AG09319 (cell line): ENCODE data around the gene EVI5.
"Not testable (repeated sequence)": the region's sequence is repeated elsewhere in the genome, so short reads cannot be mapped to it uniquely, and the experiment has no call there.

Source experiments
- DNase-seq: peaks from one replicate; pipeline ENCODE4 v3.0.0-alpha.2; 2010; ENCODE audit warnings: low read depth; ENCODE audit errors: extremely low read depth
- TF ChIP-seq, protein P1 (sequence below): IDR thresholded peaks from 2 replicates; pipeline ENCODE4 v1.5.1; 2011; ENCODE audit warnings: low read depth, mild to moderate bottlenecking, inconsistent platforms, low read length, moderate library complexity

The EVI5 gene

DNA sequence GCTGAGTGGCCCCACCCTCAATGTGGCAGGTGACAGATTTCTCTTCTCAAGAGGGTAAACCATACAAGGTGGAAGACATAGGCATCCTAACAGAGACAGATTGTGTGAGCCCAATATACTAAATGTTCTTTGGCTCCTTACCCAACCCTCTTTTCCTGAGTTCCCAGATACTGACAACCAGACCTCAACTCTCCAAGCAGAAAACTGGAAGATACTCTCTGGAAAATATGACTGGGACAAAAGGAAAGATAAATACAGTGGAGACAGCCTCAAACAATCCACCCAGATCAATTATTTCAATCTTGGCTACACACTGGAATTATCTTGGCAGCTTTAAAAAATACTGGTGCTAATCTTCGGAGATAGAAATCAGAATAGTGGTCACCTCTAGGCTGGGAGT lies 6.5 kb downstream of the EVI5 start:
- TF ChIP-seq, protein P1, sequence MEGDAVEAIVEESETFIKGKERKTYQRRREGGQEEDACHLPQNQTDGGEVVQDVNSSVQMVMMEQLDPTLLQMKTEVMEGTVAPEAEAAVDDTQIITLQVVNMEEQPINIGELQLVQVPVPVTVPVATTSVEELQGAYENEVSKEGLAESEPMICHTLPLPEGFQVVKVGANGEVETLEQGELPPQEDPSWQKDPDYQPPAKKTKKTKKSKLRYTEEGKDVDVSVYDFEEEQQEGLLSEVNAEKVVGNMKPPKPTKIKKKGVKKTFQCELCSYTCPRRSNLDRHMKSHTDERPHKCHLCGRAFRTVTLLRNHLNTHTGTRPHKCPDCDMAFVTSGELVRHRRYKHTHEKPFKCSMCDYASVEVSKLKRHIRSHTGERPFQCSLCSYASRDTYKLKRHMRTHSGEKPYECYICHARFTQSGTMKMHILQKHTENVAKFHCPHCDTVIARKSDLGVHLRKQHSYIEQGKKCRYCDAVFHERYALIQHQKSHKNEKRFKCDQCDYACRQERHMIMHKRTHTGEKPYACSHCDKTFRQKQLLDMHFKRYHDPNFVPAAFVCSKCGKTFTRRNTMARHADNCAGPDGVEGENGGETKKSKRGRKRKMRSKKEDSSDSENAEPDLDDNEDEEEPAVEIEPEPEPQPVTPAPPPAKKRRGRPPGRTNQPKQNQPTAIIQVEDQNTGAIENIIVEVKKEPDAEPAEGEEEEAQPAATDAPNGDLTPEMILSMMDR: no peak
- no peak for DNase-seq

DNA sequence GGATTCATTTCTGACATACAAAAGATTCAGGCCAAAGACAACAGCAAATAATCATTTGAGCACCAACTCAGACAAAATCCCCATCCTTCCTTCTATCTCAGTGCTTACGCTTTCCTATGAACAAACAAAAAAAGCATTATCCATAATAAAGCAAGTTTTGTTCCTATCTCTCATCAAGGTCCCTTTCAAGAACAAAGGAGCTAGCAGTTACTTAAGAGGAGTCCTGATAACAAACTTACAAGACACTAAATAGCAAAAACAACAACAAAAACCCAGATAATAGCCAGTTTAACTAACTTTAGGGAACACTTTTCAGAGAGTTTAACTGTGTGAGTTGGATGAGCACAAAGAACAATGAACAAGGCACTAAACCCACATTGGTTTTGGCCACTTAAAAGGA lies 10.5 kb downstream of the EVI5 start:
- DNase-seq: no peak
- TF ChIP-seq, protein P1: no peak

DNA sequence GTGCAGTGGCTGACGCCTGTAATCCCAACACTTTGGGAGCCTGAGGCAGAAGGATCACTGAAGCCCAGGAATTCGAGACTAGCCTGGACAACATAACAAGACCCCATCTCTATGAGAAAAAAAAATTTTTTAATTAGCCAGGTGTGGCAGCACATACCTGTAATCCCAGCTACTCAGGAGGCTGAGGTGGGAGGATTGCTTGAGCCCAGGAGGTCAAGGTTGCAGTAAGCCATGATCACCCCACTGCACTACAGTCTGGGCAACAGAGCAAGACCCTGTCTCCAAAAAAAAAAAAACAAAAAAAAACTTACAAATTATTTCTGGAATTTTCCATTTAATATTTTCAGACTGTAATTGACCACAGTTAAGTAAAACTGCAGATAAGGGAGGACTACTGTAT lies 11.2 kb downstream of the EVI5 start:
- DNase-seq: not testable (repeated sequence)

DNA sequence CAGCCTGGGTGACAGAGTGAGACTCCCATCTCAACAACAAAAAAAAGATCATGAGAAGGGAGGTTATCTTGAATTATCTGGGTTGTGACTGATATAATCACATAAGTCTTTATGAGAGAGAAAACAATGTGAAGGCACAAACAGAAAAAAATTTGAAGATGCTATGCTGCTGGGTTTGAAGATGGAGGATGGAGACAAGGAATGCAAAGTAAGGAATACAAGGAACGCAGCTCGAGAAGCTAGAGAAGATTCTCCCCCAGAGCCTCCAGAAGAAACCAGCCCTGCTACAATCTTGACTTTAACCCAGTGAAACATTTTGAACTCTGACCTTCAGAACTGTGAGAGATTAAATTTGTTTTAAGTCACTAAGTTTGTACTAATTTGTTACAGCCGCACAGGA lies 15.1 kb downstream of the EVI5 start:
- TF ChIP-seq, protein P1: no peak
- DNase-seq: no peak

DNA sequence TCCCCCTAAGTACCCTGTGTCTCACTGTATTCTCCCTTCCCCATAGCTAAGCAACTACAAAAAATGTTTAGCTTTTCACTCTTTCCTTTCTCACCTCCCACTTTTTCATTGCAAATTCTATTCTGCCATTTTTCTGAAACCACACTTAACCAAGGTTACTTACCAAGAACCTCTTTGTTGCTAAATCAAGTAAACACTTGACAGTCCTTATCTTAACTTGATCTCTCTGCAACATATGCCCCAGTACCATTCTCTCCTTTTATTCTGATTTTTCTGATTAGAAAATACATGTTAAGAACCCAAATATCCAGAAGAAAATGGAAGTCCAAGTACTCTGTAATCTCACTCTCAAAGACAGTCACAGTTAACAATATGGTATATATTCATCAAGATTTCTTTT lies 16.0 kb downstream of the EVI5 start:
- no peak for DNase-seq
- TF ChIP-seq, protein P1: no peak

DNA sequence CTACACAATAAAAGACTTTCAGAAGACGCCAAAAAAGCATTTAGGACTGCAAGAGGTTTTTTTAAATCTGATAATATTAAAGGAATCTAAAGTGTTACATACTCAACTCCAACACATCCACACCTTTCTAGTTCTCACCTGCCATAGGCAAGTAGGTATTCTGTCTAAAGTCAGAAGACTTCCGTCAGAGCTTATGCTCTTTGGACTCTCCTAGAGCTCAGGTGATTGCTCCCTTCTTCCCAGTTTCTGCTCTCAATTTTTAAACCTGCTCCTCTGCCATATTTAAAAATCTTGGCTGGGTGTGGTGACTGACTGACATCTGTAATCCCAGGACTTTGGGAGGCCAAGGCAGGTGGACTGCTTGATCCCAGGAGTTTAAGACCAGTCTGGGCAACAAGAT lies 16.6 kb downstream of the EVI5 start:
- no peak for DNase-seq
- TF ChIP-seq, protein P1: no peak

DNA sequence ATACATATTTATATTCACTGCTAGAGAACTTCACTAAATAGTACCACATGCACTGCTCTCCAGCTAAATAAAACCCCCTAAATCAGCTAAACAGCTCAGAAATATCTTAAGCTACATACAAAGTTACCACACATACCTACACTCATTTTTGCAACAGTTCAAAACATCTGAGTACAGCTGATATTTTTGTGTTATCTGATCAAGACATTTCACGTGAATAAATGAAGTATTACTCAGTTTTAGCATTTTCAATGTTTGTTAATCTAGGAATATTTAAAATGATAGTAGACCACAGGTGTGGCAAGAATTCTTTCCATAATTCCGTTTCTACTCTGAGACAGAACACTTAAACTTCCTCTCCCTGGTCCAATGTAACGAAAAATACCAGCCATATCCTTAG lies 20.8 kb downstream of the EVI5 start:
- no peak for DNase-seq
- TF ChIP-seq, protein P1: no peak

DNA sequence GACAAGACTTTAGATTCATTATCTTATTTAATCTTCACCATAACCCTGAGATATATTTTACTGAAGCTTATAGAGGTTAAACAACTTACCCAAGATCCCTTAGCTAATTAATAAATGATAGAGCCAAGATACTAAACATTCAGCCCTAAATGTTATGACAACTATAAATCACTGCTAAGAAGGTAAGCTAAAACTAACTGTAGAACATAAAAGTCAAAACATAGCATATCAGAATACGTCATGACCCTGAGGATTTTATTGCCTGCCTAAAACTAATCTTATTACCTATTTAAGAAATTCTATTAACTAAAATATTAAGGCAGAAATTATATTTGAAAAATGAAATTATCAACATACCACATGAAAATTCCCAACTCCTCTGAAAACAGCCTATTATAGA lies 22.6 kb downstream of the EVI5 start:
- TF ChIP-seq, protein P1: no peak
- no peak for DNase-seq
